Fibroblast of lung (primary cell): ENCODE data around the gene PRKRA.

Experiments used
- EZH2 ChIP-seq: IDR thresholded peaks from 2 replicates; pipeline ENCODE4 v1.5.1; 2012; ENCODE audit warnings: low read length, control low read depth, mild to moderate bottlenecking; ENCODE audit errors: missing control alignments
- TF ChIP-seq, protein P1 (sequence below), 2 donors: IDR thresholded peaks in 1 of 2; conservative IDR thresholded peaks in 1 of 2; 1 replicate in 1 of 2; 2 replicates in 1 of 2; pipeline ENCODE4 v1.5.1; 2011 to 2012; ENCODE audit warnings: low read length in 2 of 2, control low read depth in 1 of 2, inconsistent platforms in 1 of 2, low read depth in 1 of 2, mild to moderate bottlenecking in 1 of 2

DNA sequence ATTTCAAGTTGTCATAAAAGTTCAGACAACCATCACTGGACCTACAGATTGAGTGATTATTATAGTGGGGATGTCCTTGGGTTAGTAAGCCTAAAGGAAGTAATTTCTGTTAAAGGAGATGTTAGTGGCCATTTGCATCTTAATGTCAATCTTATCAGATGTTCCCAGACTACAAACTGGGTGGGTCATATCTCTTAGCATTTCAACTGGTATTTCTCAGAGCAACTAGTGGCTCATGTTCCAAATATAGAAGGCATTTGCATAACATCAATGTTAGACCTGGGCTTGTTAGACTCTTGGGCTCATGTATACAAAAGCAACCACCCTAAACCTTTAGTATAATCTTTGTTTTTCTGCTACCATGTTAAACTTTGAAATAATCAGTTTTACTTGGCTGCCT lies 47.2 kb upstream of the PRKRA start:
- TF ChIP-seq, protein P1, sequence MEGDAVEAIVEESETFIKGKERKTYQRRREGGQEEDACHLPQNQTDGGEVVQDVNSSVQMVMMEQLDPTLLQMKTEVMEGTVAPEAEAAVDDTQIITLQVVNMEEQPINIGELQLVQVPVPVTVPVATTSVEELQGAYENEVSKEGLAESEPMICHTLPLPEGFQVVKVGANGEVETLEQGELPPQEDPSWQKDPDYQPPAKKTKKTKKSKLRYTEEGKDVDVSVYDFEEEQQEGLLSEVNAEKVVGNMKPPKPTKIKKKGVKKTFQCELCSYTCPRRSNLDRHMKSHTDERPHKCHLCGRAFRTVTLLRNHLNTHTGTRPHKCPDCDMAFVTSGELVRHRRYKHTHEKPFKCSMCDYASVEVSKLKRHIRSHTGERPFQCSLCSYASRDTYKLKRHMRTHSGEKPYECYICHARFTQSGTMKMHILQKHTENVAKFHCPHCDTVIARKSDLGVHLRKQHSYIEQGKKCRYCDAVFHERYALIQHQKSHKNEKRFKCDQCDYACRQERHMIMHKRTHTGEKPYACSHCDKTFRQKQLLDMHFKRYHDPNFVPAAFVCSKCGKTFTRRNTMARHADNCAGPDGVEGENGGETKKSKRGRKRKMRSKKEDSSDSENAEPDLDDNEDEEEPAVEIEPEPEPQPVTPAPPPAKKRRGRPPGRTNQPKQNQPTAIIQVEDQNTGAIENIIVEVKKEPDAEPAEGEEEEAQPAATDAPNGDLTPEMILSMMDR (conservative IDR thresholded peaks at IDR 0.05 in 1 of 2, IDR thresholded peaks at IDR 0.05 in 1 of 2; ENCODE audit: low read depth in 1 of 2, low read length in 2 of 2): no peak
- TF ChIP-seq EZH2: no peak
